Neural progenitor cell (in vitro differentiated cells): ENCODE data around the gene THEMIS2. TPM values are rescaled to one million over a fixed set of nuclear protein-coding genes. Genes with fewer than 3 reads are reported as not detected.

Experiments
- DNase-seq: peaks from one replicate; pipeline ENCODE4 v3.0.0-alpha.2; 2016; ENCODE audit warnings: low spot score
- H2AFZ ChIP-seq: fragments of 200-600 bp; sonication (generic); replicated peaks from 2 replicates; pipeline ENCODE4 v1.6.1; 2016; ENCODE audit warnings: antibody characterized with exemption
- H3F3A ChIP-seq: fragments of 200-600 bp; sonication (generic); 2 replicates; pipeline ENCODE4 v1.6.1; 2016; ENCODE audit warnings: antibody characterized with exemption, low read depth
- H3K27ac ChIP-seq: fragments of 200-600 bp; sonication (generic); 2 replicates; pipeline ENCODE4 v1.5.1; 2016; ENCODE audit warnings: mild to moderate bottlenecking
- H3K27me3 ChIP-seq: fragments of 200-600 bp; sonication (generic); 2 replicates; pipeline ENCODE4 v1.6.1; 2016; ENCODE audit warnings: mild to moderate bottlenecking, moderate library complexity
- H3K36me3 ChIP-seq: fragments of 200-600 bp; sonication (generic); 2 replicates; pipeline ENCODE4 v1.5.1; 2016
- H3K4me1 ChIP-seq: fragments of 200-600 bp; sonication (generic); 2 replicates; pipeline ENCODE4 v1.6.1; 2016; ENCODE audit warnings: mixed run types
- H3K4me2 ChIP-seq: fragments of 200-600 bp; sonication (generic); 2 replicates; pipeline ENCODE4 v1.6.1; 2016
- H3K4me3 ChIP-seq: fragments of 200-600 bp; sonication (generic); 2 replicates; pipeline ENCODE4 v1.5.1; 2016
- H3K79me2 ChIP-seq: fragments of 200-600 bp; sonication (generic); 2 replicates; pipeline ENCODE4 v1.6.1; 2016; ENCODE audit warnings: low read depth
- H3K9ac ChIP-seq: fragments of 200-600 bp; sonication (generic); 2 replicates; pipeline ENCODE4 v1.6.1; 2016
- H3K9me3 ChIP-seq: fragments of 200-600 bp; sonication (generic); 2 replicates; pipeline ENCODE4 v1.5.1; 2016; ENCODE audit warnings: low read depth
- H4K20me1 ChIP-seq: fragments of 200-600 bp; sonication (generic); 2 replicates; pipeline ENCODE4 v1.6.1; 2016; ENCODE audit warnings: low read depth
- H3K27ac Mint-ChIP-seq: 3 replicates; pipeline ENCODE4 v1.8.0; 2021; ENCODE audit warnings: mixed read lengths
- H3K27me3 Mint-ChIP-seq: 2 replicates; pipeline ENCODE4 v1.8.0; 2022; ENCODE audit warnings: low read depth, mild to moderate bottlenecking, inconsistent platforms, moderate library complexity, mixed read lengths; ENCODE audit not compliant: insufficient read depth
- H3K36me3 Mint-ChIP-seq: 3 replicates; pipeline ENCODE4 v1.8.0; 2021; ENCODE audit warnings: mixed read lengths
- H3K4me1 Mint-ChIP-seq: 3 replicates; pipeline ENCODE4 v1.8.0; 2021; ENCODE audit warnings: mixed read lengths
- H3K4me3 Mint-ChIP-seq: 3 replicates; pipeline ENCODE4 v1.8.0; 2021; ENCODE audit warnings: mild to moderate bottlenecking, moderate library complexity, mixed read lengths
- H3K9me3 Mint-ChIP-seq: 3 replicates; pipeline ENCODE4 v1.8.0; 2020; ENCODE audit warnings: mixed read lengths
- CTCF ChIP-seq: fragments of 200-600 bp; sonication (generic); IDR thresholded peaks from 2 replicates; pipeline ENCODE4 v1.5.1; 2017; ENCODE audit warnings: antibody characterized with exemption, mild to moderate bottlenecking
- EZH2 ChIP-seq: fragments of 200-600 bp; sonication (generic); IDR thresholded peaks from 2 replicates; pipeline ENCODE4 v1.6.1; 2017; ENCODE audit warnings: antibody characterized with exemption, mild to moderate bottlenecking, moderate library complexity
- EZH2phosphoT487 ChIP-seq: fragments of 200-600 bp; sonication (generic); IDR thresholded peaks from 2 replicates; pipeline ENCODE4 v1.6.1; 2017; ENCODE audit warnings: antibody characterized with exemption
- total RNA-seq: library from RNA; depleted of rRNA; stranded (reverse); fragments of >200 nt; gene quantifications from 2 replicates; pipeline ENCODE4 v1.2.3, GENCODE V29; 2015; ENCODE audit warnings: low replicate concordance

Gene THEMIS2
- total RNA-seq, 1 donor from 2014 or later, result 1.7 TPM

DNA sequence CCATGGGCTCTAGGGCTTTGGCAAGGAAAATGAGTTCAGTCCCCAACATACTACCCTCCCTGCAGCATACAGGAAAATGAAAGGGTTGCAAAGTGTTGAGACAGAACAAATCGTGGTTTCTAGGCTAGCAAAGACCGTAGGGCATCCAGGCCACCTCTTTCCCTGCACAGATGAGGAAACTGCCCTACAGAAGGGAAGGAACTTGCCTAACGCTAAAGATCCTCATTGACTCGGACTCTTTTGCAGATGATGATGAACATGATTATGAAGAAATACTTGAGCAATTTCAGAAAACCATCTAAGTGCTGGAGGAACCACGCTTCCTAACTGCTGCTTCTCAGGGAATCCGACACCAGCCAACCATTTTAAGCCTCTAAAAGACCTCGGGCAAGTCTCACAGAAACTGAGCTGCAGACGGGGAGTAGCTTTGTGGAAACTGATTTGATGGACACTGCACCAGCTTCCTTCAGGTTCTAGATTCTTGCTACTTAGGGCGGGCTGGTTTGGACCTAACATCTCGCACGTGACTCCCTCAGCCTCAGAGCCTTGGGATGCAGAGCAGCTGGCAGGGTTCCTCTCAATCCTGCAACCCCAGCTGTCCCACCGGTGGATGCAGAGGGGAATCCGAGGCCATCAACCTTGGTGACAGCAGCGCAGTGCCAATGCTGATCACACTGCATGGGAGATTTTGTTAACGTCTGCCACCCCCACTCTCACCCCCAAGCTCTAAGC is 13.4 kb downstream of the THEMIS2 start:
- H3K4me2 ChIP-seq, result no peak overlapping the region
- no peaks in the 10 kb centered on the region for H3K36me3 ChIP-seq
- H3K27ac ChIP-seq, result no peak overlapping the region
- H3K27ac Mint-ChIP-seq, result no peak overlapping the region
- no peaks in the 10 kb centered on the region for H3K9me3 Mint-ChIP-seq
- no peaks in the 10 kb centered on the region for H4K20me1 ChIP-seq
- no peak overlapping the region for H3K9ac ChIP-seq
- no peaks in the 10 kb centered on the region for H3K4me1 Mint-ChIP-seq
- no peaks in the 10 kb centered on the region for H3K9me3 ChIP-seq
- TF ChIP-seq EZH2phosphoT487, result no peak
- no peak for TF ChIP-seq EZH2
- no peak for TF ChIP-seq CTCF
- H3K4me3 ChIP-seq, result no peak overlapping the region
- peaks cover 15% of the 10 kb centered on the region for H3K36me3 Mint-ChIP-seq
- H3K27me3 Mint-ChIP-seq, result no peaks in the 10 kb centered on the region
- no peak overlapping the region for H3K4me3 Mint-ChIP-seq
- H3K79me2 ChIP-seq, result no peaks in the 10 kb centered on the region
- no peaks in the 10 kb centered on the region for H3K4me1 ChIP-seq
- no peak for DNase-seq
- no peaks in the 10 kb centered on the region for H3K27me3 ChIP-seq
- no peak overlapping the region for H2AFZ ChIP-seq
- H3F3A ChIP-seq, result peaks cover 12% of the 10 kb centered on the region

GRCh38 chr1:27886353-27886679 is 14.0 kb downstream of the THEMIS2 start:
- Mint-ChIP-seq H3K4me1 (no peaks in the 10 kb centered on the region), H3K27ac (no peak overlapping the region)

GRCh38 chr1:27886744-27887143 is 14.4 kb downstream of the THEMIS2 start:
- H3K9me3 ChIP-seq, result no peaks in the 10 kb centered on the region
- no peak overlapping the region for H2AFZ ChIP-seq
- H3K9ac ChIP-seq, result no peak overlapping the region
- no peak overlapping the region for H3K4me3 ChIP-seq
- Mint-ChIP-seq H3K27me3 (no peaks in the 10 kb centered on the region), H3K36me3 (peaks cover 21% of the 10 kb centered on the region), H3K9me3 (no peaks in the 10 kb centered on the region), H3K4me1 (no peaks in the 10 kb centered on the region), H3K4me3 (no peak overlapping the region), H3K27ac (no peak overlapping the region)
- no peaks in the 10 kb centered on the region for H4K20me1 ChIP-seq
- no peaks in the 10 kb centered on the region for H3K79me2 ChIP-seq
- H3K36me3 ChIP-seq, result no peaks in the 10 kb centered on the region
- TF ChIP-seq EZH2phosphoT487, result no peak
- TF ChIP-seq CTCF, result no peak
- no peak for TF ChIP-seq EZH2
- no peaks in the 10 kb centered on the region for H3K4me1 ChIP-seq
- H3K27me3 ChIP-seq, result no peaks in the 10 kb centered on the region
- no peak overlapping the region for H3K4me2 ChIP-seq
- DNase-seq, result no peak
- H3F3A ChIP-seq, result peaks cover 12% of the 10 kb centered on the region
- no peak overlapping the region for H3K27ac ChIP-seq

More at GRCh38 chr1:27886353-27886679, 14.0 kb downstream of the THEMIS2 start:
- no peak overlapping the region for H3K4me3 Mint-ChIP-seq
- Histone ChIP-seq H3K36me3 (no peaks in the 10 kb centered on the region), H4K20me1 (no peaks in the 10 kb centered on the region), H3K4me3 (no peak overlapping the region), H2AFZ (no peak overlapping the region), H3K27me3 (no peaks in the 10 kb centered on the region), H3K9me3 (no peaks in the 10 kb centered on the region), H3K4me2 (no peak overlapping the region), H3K9ac (no peak overlapping the region), H3K79me2 (no peaks in the 10 kb centered on the region), H3F3A (peaks cover 12% of the 10 kb centered on the region), H3K27ac (no peak overlapping the region), H3K4me1 (no peaks in the 10 kb centered on the region)
- H3K27me3 Mint-ChIP-seq, result no peaks in the 10 kb centered on the region
- DNase-seq, result no peak
- peaks cover 20% of the 10 kb centered on the region for H3K36me3 Mint-ChIP-seq
- TF ChIP-seq CTCF (no peak), EZH2 (no peak), EZH2phosphoT487 (no peak)
- no peaks in the 10 kb centered on the region for H3K9me3 Mint-ChIP-seq
